Heart right ventricle (tissue), 16 donors: ENCODE results near the gene ATP8B2. TPM values are rescaled to one million over a fixed set of nuclear protein-coding genes. Genes with fewer than 3 reads are reported as not detected.

Source experiments
- ATAC-seq, 8 donors: fragments of 200-7000 bp; cut with Tn5 transposase; one replicate each; pipeline ENCODE4 v1.9.1; 2020; ENCODE audit warnings: mild to moderate bottlenecking in 8 of 8, moderate library complexity in 8 of 8, moderate number of reproducible peaks in 1 of 8
- DNase-seq, 2 donors: peaks; one replicate each; pipeline ENCODE4 v3.0.0-alpha.2; 2020
- H3K27ac ChIP-seq, 10 donors: fragments of 200-600 bp; sonication (generic) in 2 of 10; one replicate each; pipeline versions ENCODE4 v1.5.0 to v1.8.0; 2020 to 2022; ENCODE audit warnings: mild to moderate bottlenecking in 3 of 10
- H3K27me3 ChIP-seq, 7 donors: fragments of 200-600 bp; one replicate each; pipeline ENCODE4 v1.8.0; 2021 to 2022; ENCODE audit warnings: mild to moderate bottlenecking in 2 of 7
- H3K36me3 ChIP-seq, 9 donors: fragments of 200-600 bp; sonication (generic) in 1 of 9; one replicate each; pipeline versions ENCODE4 v1.5.0 to v1.8.0; 2020 to 2022; ENCODE audit warnings: mild to moderate bottlenecking in 2 of 9
- H3K4me1 ChIP-seq, 9 donors: fragments of 200-600 bp; sonication (generic) in 1 of 9; one replicate each; pipeline versions ENCODE4 v1.5.0 to v1.8.0; 2020 to 2022; ENCODE audit warnings: mild to moderate bottlenecking in 4 of 9
- H3K4me3 ChIP-seq, 10 donors: fragments of 200-600 bp; sonication (generic) in 2 of 10; one replicate each; pipeline versions ENCODE4 v1.5.0 to v1.8.0; 2020 to 2022; ENCODE audit warnings: mild to moderate bottlenecking in 7 of 10, moderate library complexity in 2 of 10
- H3K9me3 ChIP-seq, 11 donors: fragments of 200-600 bp in 10 of 11; sonication (generic) in 2 of 11; one replicate each; pipeline versions ENCODE4 v1.5.0 to v1.8.0; 2013 to 2022; ENCODE audit warnings: mild to moderate bottlenecking in 2 of 11, control low read depth in 1 of 11, moderate library complexity in 1 of 11
- WGBS, 2 donors: extraction: QIAGEN DNeasy Blood & Tissue Kit; methylation state at CpG; one replicate each; pipeline ENCODE4 v1.1.7; 2013; ENCODE audit warnings: inconsistent platforms in 1 of 2; 5-methylcytosine and 5-hydroxymethylcytosine counted together
- intact Hi-C, 10 donors: fragments of 100-400 bp; cut with DNase I; formaldehyde crosslinking; loops; one replicate each; pipeline versions ENCODE4 v1.11.1 to v1.14.2; 2022
- polyA plus RNA-seq, 2 donors: library from polyadenylated mRNA; stranded (reverse); fragments of 200-250 nt; gene quantifications; one replicate each; pipeline ENCODE4 v1.2.3, GENCODE V29; 2013
- total RNA-seq, 10 donors: library from RNA; stranded (reverse); fragmentation: NEBNext Ultra II Directional in 3 of 10; extraction: Animal tissue kit (Norgen Biotek cat#: 25700) in 3 of 10; gene quantifications; one replicate each; pipeline versions ENCODE4 v1.2.1 to v1.2.4, GENCODE V29; 2021 to 2023
- TF ChIP-seq, protein P1 (sequence below), 9 donors: fragments of 200-600 bp; sonication (generic) in 2 of 9; IDR thresholded peaks; one replicate each; pipeline versions ENCODE4 v1.5.0 to v1.8.0; 2021 to 2022; ENCODE audit warnings: antibody characterized with exemption in 9 of 9, mild to moderate bottlenecking in 5 of 9, moderate library complexity in 1 of 9
- donor health status: Arrhythmogenic right ventricular cardiomyopathy.
- donor health status: ischemic (EF 13 %, LVEDD 7.1; RV severe dilation, severe dysfunction).
- donor health status: healthy with polysubstance abuse.
- donor health status: DM: no; HTN: yes; CAD: no.
- donor health status: DM: no; HTN: no; CAD: no.
- donor health status: ischemic (EF 25% LVEDD 6.9; RV normal size, moderate dysfunction).
- donor health status: ischemic (EF 25% LVEDD 5.7; RV mildly dilated, moderate dysfunction).
- donor health status: healthy.
- donor health status: DM: yes; HTN: yes; CAD: no.
- donor health status: Ischemic cardiomyopathy.
- donor health status: ischemic (EF 35%, LVEDD 5.7; RV mildly dilated, moderate dysfunction).
- donor health status: nonischemic (EF 11% LVEDD 7.7; RV severe dilation, severe dysfunction).
- donor health status: DM: yes; HTN: yes; CAD: no.
- donor health status: PGD.
- donor health status: ischemic (EF 29% LVEDD 5.4; RV normal size, mild dysfunction).
- donor health status: nonischemic (EF 23%, LVEDD 6.1; RV moderate dilation, normal function).

ATP8B2 gene
- total and polyA plus RNA-seq, 12 donors, result 8.0 to 17.3 (median 13.3) TPM

DNA sequence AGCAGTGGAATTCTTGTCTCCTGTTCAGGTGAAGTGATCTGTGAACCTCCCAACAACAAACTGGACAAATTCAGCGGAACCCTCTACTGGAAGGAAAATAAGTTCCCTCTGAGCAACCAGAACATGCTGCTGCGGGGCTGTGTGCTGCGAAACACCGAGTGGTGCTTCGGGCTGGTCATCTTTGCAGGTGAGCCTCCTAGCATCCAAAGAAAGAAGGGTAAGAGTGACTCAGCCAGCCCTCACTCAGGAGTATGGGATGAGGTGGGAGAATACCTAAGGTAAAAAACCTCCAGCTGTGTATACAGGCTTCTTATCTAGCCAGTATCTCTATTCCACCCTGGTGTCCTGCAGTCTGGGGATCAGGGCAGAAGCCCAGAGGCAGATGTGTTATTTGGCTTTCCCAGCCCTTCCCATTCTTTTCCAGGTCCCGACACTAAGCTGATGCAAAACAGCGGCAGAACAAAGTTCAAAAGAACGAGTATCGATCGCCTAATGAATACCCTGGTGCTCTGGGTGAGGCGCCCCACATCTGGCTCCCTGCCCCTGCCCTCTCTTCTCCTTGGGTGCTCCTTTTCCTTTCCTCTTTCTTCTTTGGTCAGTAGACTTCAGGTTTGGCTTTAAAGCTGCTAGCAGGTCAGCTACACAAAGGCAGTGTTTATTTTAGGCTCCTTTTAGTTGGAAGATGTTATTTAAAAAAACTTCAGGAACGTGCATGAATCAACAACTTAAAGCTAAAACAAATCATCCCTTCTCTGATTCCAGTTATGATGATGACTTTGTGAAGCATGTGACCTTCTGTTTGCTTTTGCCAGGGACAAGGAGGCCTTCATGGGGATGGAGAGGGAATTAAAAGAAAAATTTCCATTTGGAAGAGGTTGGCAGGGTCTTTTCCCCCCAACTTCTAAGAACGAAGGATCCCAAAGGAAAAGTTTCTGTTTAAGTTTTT lies 9.0 kb downstream of the ATP8B2 start:
- intact Hi-C loops, result loop anchor here in 5 of 10 donors (5.0 to 10.0 kb wide), 4 partner anchors 62 to 150 kb away; partner anchors contain the start of genes TPM3 (in 3 of the 5) and HAX1 (in 1 of the 5)
- Histone ChIP-seq H3K27me3 (no peaks in the 10 kb centered on the region), H3K9me3 (no peaks in the 10 kb centered on the region), H3K4me3 (no peak overlapping the region), H3K36me3 (peaks cover 0 to 92% (median 14%) of the 10 kb centered on the region in 9 donors), H3K4me1 (peaks cover 0 to 55% (median 9%) of the 10 kb centered on the region in 9 donors), H3K27ac (peak overlapping the region in 7 of 10 donors; percentile 3 to 79 (median 25))
- 78 to 83% methylated on average over 13 of the region's 13 CpGs for WGBS, 2 donors
- TF ChIP-seq, protein P1, sequence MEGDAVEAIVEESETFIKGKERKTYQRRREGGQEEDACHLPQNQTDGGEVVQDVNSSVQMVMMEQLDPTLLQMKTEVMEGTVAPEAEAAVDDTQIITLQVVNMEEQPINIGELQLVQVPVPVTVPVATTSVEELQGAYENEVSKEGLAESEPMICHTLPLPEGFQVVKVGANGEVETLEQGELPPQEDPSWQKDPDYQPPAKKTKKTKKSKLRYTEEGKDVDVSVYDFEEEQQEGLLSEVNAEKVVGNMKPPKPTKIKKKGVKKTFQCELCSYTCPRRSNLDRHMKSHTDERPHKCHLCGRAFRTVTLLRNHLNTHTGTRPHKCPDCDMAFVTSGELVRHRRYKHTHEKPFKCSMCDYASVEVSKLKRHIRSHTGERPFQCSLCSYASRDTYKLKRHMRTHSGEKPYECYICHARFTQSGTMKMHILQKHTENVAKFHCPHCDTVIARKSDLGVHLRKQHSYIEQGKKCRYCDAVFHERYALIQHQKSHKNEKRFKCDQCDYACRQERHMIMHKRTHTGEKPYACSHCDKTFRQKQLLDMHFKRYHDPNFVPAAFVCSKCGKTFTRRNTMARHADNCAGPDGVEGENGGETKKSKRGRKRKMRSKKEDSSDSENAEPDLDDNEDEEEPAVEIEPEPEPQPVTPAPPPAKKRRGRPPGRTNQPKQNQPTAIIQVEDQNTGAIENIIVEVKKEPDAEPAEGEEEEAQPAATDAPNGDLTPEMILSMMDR (IDR thresholded peaks at IDR 0.05), result no peak
- no peak for DNase-seq
- ATAC-seq, result no peak

DNA sequence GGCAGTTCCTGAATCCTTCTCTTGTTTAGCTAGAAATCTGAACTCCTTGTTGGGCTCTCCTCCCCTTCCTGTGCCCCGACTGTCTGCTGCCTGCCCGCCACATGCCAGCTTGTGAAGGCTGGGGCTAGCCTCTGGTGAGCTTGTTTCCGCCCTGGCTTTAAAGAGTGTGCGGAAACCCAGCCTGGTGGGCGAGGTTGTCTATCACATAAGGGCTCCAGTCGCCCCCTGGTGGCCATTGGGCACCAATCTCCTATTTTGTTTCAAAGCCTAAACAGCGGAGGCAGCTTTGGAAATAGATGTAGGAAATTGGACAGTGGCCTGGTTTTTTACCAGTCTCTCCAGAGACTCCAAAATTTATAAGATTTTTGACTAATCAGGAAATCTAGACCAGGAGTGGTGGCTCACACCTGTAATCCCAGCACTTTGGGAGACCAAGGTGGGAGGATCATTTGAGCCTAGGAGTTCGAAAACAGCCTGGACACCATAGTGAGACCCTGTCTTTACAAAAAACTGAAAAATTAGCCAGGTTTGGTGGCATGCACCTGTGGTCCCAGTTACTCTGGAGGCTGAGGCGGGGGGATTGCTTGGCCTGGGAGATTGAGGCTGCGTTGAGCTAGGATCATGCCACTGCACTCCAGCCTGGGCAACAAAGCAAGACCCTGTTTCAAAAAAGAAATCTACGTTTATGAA lies 9.8 kb downstream of the ATP8B2 start:
- Histone ChIP-seq H3K27me3 (no peaks in the 10 kb centered on the region), H3K27ac (peak overlapping the region in 6 of 10 donors; percentile 3 to 79 (median 19)), H3K4me1 (peaks cover 0 to 53% (median 9%) of the 10 kb centered on the region in 9 donors), H3K9me3 (no peaks in the 10 kb centered on the region), H3K4me3 (no peak overlapping the region), H3K36me3 (peaks cover 0 to 95% (median 21%) of the 10 kb centered on the region in 9 donors)
- peak in 7 of 8 donors; percentile 66 to 84 (median 77) for ATAC-seq
- peak; percentile 81 to 83 for DNase-seq
- TF ChIP-seq, protein P1 (IDR thresholded peaks at IDR 0.05), result peak; percentile 74 to 93 (median 89)
- WGBS, 2 donors, result 43 to 46% methylated on average over 11 of the region's 11 CpGs
- intact Hi-C loops, result loop anchor here in 5 of 10 donors (5.0 to 10.0 kb wide), 4 partner anchors 63 to 150 kb away; partner anchors contain the start of genes TPM3 (in 3 of the 5) and HAX1 (in 1 of the 5)

DNA sequence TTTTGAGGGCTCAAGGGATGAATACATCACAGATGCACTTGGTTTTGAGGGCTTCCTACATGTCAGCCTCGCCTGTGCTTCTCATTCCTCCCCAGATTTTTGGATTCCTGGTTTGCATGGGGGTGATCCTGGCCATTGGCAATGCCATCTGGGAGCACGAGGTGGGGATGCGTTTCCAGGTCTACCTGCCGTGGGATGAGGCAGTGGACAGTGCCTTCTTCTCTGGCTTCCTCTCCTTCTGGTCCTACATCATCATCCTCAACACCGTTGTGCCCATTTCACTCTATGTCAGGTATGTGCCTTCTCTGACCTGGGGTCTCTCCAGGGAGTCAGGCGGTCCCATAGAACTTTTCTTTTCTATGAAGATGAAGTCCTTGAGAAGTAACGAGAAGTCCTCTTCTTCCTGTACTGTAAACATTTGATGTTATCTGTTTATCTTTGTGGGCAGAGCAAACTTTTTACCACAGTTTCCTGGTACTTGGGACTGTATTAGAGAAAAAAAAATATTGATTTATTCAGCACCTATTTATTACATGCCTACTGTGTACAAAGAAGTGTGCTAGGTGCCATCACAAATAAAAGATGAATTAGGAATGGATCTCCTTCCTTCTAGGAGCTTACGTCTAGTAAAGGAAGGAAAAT lies 12.0 kb downstream of the ATP8B2 start:
- WGBS, 2 donors, result 91 to 92% methylated on average over 8 of the region's 8 CpGs
- Histone ChIP-seq H3K4me3 (no peak overlapping the region), H3K4me1 (peaks cover 0 to 53% (median 9%) of the 10 kb centered on the region in 9 donors), H3K27ac (peak overlapping the region in 1 of 10 donors; percentile 78), H3K36me3 (peaks cover 0 to 95% (median 36%) of the 10 kb centered on the region in 9 donors), H3K27me3 (no peaks in the 10 kb centered on the region), H3K9me3 (no peaks in the 10 kb centered on the region)
- ATAC-seq (no peak), DNase-seq (no peak)
- intact Hi-C loops, result loop anchor here in 5 of 10 donors (5.0 to 10.0 kb wide), 4 partner anchors 65 to 153 kb away; partner anchors contain the start of genes TPM3 (in 3 of the 5) and HAX1 (in 1 of the 5)
- TF ChIP-seq, protein P1 (IDR thresholded peaks at IDR 0.05), result no peak
